ES-I3 (cell line): ENCODE results near the gene FBN1.

Experiments
- H3K36me3 ChIP-seq: 2 replicates; pipeline ENCODE4 v1.6.1; 2013; ENCODE audit warnings: mild to moderate bottlenecking, low read length, control low read depth, moderate library complexity; ENCODE audit not compliant: insufficient read depth
- H3K4me1 ChIP-seq: 2 replicates; pipeline ENCODE4 v1.6.1; 2013; ENCODE audit warnings: mild to moderate bottlenecking, control low read depth, low read length; ENCODE audit not compliant: insufficient read depth
- H3K9ac ChIP-seq: 2 replicates; pipeline ENCODE4 v1.6.1; 2013; ENCODE audit warnings: low read depth, mild to moderate bottlenecking, low read length, moderate library complexity
- H3K9me3 ChIP-seq: 2 replicates; pipeline ENCODE4 v1.6.1; 2013; ENCODE audit warnings: mild to moderate bottlenecking, low read length, moderate library complexity; ENCODE audit not compliant: control insufficient read depth, insufficient read depth

The FBN1 gene

DNA sequence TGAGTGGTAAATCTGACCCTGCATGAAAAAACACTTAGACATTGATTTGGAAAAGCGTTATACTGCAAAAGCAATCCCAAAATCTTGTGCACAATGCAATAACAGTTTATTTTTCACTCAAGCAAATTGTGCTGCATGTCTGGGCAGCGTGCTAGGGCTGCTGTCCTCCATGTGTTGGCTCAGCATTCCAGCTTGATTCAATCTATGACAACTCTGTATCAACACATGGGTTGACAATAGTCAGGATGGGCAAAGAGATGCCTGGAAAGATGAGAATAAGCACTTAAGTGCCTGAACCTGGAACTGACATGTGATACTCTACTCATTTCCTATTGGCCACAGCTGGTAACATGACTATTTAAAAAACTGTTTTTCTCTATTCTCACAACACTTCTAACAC is 262.5 kb downstream of the FBN1 start:
- H3K36me3 ChIP-seq, result no peaks in the 10 kb centered on the region
- no peak overlapping the region for H3K9ac ChIP-seq
- H3K4me1 ChIP-seq, result no peaks in the 10 kb centered on the region
- no peaks in the 10 kb centered on the region for H3K9me3 ChIP-seq

DNA sequence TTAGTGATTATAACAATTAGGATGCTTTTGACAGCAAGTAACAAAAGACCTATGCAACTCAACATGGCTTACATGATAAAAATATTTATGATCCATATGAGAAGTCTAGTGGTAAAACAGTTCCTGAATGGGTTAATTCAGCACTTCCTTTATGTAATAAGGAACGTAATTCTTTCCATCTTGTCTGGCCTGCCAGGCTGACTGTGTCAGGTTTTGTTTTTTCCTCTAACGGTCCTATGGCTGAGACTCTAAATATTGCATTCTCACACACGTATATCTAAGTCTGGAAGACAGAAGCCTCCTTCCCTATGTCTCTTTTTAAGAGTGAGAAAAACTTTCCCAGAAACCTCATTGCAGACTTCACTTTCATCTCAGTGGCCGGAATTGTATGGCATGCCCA is 263.6 kb downstream of the FBN1 start:
- Histone ChIP-seq H3K36me3 (no peaks in the 10 kb centered on the region), H3K4me1 (no peaks in the 10 kb centered on the region), H3K9ac (no peak overlapping the region), H3K9me3 (no peaks in the 10 kb centered on the region; the same call in 1 of the 2 replicates)

DNA sequence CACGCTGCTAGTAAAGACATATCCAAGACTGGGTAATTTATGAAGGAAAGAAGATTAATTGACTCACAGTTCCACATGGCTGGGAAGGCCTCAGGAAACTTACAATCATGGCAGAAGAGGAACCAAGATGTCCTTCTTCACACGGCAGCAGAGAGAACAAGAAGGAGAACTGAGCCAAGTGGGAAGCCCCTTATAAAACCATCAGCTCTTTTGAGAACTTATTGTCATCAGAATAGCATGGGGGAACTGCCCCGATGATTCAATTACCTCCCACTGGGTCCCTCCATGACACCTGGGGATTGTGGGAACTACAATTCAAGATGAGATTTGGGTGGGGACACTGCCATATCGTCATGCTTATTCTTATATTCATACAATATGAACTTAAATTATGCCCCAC is 265.3 kb downstream of the FBN1 start:
- H3K4me1 ChIP-seq, result no peaks in the 10 kb centered on the region
- H3K9ac ChIP-seq, result no peak overlapping the region

DNA sequence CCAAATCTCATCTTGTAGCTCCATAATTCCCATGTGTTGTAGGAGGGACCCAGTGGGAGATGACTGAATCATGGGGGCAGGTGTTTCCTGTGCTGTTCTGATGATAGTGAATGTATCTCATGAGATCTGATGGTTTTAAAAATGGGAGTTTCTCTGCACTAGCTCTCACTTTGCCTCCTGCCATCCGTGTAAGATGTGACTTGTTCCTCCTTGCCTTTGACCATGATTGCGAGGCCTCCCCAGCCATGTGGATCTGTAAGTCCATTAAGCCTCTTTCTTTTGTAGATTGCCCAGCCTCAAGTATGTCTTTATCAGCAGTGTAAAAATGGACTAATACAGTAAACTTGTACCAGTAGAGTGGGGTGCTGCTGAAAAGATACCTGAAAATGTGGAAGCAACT is 269.7 kb downstream of the FBN1 start:
- Histone ChIP-seq H3K9me3 (no peaks in the 10 kb centered on the region; the same call in 1 of the 2 replicates), H3K36me3 (no peaks in the 10 kb centered on the region), H3K4me1 (no peaks in the 10 kb centered on the region), H3K9ac (no peak overlapping the region)

More for the DNA sequence above, 265.3 kb downstream of the FBN1 start:
- Histone ChIP-seq H3K36me3 (no peaks in the 10 kb centered on the region), H3K9me3 (no peaks in the 10 kb centered on the region; the same call in 1 of the 2 replicates)

DNA sequence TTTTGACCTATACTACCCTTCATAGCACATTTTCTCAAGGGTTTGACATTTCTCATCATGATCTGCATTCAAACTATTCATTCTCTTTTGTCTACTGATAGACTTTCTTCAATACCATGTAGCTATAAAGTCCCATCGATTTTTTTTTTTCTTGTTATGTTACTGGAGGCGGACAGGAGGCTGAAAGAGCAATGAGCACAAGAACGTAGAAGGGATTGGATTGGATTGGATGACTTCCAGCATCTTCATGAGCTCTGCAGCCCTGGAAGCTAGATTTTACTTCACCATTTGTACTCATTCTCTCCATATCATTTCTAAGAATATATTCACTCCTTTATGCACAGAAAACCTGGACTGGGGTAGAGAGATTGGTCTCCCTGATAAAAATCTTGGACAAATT is 271.0 kb downstream of the FBN1 start:
- no peaks in the 10 kb centered on the region for H3K4me1 ChIP-seq
- no peak overlapping the region for H3K9ac ChIP-seq
- H3K36me3 ChIP-seq, result no peaks in the 10 kb centered on the region
- H3K9me3 ChIP-seq, result no peaks in the 10 kb centered on the region; the same call in 1 of the 2 replicates

DNA sequence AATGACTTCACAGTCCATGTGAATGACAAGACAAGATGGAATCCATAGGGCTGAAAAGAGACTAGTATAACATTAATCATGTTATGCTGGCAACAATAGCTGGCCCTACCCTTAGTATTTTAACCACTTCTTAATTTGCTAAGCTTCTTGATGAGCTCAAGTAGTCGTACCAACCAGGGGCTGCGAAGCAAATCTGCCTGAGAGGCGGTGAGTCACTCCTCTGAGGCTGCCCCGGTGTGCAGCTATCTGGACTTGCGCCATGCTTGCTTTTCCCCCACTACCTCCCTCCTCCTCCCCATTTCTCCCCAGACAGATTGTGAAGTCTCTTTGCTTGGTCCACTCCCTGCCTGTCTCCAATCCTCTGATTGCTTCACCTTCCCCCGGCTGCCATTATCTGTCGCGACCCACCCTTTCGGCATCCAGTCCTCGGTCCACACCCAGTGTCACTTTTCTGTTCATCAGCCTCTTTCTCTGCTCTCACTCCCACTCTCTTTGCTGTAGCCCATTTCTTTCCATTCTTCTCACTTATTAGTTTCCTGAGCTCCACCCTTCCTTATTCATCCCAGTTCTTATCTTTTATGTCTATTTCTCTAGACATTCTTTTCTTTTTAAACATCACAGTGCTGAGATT is 271.6 kb downstream of the FBN1 start:
- Histone ChIP-seq H3K9me3 (no peaks in the 10 kb centered on the region; the same call in 1 of the 2 replicates), H3K4me1 (no peaks in the 10 kb centered on the region), H3K36me3 (no peaks in the 10 kb centered on the region), H3K9ac (no peak overlapping the region)

DNA sequence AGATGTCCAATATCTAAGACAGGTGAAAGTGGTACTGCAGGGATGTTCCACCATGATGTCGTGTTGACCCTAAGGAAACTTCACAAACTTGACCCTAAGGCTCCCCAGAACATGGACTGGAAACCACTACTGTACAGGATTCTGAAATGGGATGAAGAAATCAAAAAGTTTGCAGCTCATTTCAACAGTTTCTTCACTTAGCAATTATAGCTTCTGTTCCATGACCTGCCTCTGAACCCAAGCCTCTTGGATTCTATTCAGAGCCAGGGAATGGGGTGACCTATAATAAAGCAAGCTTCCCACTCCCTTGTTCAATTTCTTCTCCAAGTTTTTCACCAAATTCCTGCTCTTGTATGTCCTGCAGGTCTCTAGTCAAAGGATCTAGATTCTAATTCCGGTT is 273.5 kb downstream of the FBN1 start:
- Histone ChIP-seq H3K4me1 (no peaks in the 10 kb centered on the region), H3K9me3 (no peaks in the 10 kb centered on the region), H3K9ac (no peak overlapping the region), H3K36me3 (no peaks in the 10 kb centered on the region)

DNA sequence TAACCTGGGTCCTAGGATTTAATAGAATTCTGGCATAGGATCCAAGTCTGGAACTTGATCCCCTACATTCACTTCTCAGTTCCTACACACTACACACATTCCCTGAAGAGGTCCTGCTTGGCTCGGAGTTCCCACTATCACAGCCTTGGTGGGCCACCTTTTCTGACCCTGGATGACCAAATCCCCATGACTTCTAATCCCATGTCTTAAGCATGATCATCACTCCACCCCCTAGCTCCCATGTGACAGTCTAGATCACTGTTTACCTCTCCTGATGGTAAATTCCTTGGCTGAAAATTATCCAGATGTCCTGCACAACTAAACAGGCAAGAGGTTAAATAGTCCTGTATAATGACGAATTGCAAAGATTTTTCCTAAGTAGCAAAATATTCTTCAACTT is 274.0 kb downstream of the FBN1 start:
- H3K4me1 ChIP-seq, result no peaks in the 10 kb centered on the region
- H3K9me3 ChIP-seq, result no peaks in the 10 kb centered on the region
- H3K36me3 ChIP-seq, result no peaks in the 10 kb centered on the region
- H3K9ac ChIP-seq, result no peak overlapping the region

DNA sequence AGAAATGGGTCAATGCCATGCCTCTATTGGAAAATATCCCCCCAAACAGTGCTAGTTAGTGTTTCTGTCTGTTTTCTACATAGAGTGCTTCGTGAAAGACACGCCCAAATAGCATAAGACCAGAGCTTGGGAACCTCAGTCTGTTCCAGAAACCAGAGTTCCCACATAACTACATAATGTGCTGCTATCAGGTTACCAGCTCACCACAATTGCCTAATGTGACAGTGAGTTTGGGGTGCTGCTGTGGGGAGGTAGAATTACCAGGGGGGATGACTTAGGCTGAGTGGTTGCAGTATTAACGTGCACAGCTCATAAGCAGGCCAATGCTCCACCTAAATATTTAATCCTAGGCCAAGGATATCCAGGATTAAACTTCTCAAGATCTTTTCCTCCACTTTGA is 275.0 kb downstream of the FBN1 start:
- no peak overlapping the region for H3K9ac ChIP-seq
- H3K4me1 ChIP-seq, result no peaks in the 10 kb centered on the region
- H3K9me3 ChIP-seq, result no peaks in the 10 kb centered on the region

DNA sequence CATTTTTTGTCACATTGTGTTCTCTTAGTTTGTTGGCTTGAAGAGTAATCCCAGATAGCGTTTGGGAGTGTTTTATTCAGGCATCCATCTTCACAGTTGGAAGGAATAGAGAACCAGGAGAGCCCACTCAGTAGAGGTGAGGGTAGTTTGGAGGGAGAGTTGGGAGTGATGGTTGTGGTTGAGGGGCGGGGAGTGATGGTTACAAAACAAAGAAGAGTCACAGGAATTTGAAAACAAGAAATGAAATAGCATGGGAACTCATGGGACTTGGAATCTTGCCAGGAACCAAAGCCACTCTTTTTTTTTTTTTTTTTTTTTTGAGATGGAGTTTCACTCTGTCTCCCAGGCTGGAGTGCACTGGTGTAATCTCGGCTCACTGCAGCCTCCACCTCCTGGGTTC is 278.0 kb downstream of the FBN1 start:
- Histone ChIP-seq H3K9ac (no peak overlapping the region), H3K36me3 (no peaks in the 10 kb centered on the region), H3K9me3 (no peaks in the 10 kb centered on the region; the same call in 1 of the 2 replicates), H3K4me1 (no peaks in the 10 kb centered on the region)

More for the DNA sequence above, 275.0 kb downstream of the FBN1 start:
- no peaks in the 10 kb centered on the region for H3K36me3 ChIP-seq

DNA sequence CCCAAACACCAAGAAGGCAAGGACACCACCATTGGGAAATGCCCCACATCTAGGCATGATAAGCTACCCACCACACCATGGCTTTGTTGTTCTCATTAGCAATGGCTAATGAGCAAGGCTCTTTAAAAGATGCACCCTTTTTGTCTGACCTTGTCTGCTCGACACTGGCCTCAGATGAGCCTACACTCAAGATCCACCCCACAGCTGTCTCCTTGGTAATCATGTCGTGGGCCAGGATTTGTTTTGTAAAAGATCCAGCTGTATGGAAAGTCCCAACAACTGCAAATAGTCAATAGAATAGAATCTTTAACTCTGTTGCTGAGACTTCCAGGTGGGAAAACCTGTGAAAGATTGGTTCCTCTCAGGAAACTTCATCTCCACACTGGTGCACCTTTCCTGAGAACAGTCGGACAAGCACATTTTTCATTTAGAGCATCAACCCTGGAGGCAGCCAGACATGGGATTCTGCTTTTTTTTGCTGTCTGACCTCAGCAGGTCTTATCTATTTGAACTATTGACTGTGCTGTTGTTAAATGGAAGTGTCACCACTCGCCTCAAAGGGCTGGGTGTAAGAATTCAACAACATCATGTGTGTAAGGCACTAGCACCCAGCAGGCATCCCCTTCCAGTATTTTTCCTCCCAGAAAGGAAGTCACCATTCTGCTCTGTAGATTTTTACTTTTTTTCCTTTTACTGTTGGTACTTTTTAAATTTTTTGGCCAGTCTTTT is 278.8 kb downstream of the FBN1 start:
- Histone ChIP-seq H3K36me3 (no peaks in the 10 kb centered on the region), H3K9ac (no peak overlapping the region), H3K4me1 (no peaks in the 10 kb centered on the region), H3K9me3 (no peaks in the 10 kb centered on the region; the same call in 1 of the 2 replicates)

DNA sequence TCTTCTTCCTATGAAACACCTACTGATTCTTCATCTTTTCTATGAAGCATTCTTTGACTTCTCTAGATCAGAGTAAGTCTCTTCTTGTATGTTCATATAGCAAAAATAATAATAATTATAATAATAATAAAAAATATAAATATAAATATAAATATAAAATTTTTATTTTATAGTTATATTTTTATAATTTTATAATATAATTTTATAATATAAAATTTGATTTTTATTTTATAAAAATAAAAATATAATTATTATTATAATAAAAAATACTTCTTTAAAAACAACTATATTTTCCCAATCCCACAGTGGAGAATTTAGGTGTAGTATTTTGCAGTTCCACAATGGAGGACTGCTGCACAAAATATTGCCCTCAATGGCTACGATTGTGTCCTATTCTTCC is 279.9 kb downstream of the FBN1 start:
- H3K9me3 ChIP-seq, result no peaks in the 10 kb centered on the region; the same call in 1 of the 2 replicates
- H3K4me1 ChIP-seq, result no peaks in the 10 kb centered on the region
- H3K9ac ChIP-seq, result no peak overlapping the region
- no peaks in the 10 kb centered on the region for H3K36me3 ChIP-seq

DNA sequence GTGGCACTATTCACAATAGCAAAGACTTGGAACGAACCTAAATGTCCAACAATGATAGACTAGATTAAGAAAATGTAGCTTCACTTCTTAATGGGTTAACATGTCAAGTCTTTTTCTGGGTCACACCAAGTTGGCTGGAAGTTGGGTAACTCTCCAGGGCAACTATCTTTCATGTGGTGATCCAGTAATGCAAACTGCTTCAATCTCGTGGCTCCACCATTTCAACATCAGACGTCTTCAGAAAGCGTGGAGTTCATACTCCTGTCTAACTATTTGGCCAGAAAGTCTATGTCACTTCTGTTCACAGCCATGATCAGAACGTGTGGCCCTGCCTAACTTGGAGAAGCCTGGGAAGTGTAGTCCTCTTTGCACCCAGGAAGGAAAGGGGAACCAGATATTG is 282.0 kb downstream of the FBN1 start:
- no peaks in the 10 kb centered on the region for H3K36me3 ChIP-seq
- no peaks in the 10 kb centered on the region; the same call in 1 of the 2 replicates for H3K9me3 ChIP-seq
- no peak overlapping the region for H3K9ac ChIP-seq
- peaks cover 4% of the 10 kb centered on the region; the same call in 1 of the 2 replicates for H3K4me1 ChIP-seq

DNA sequence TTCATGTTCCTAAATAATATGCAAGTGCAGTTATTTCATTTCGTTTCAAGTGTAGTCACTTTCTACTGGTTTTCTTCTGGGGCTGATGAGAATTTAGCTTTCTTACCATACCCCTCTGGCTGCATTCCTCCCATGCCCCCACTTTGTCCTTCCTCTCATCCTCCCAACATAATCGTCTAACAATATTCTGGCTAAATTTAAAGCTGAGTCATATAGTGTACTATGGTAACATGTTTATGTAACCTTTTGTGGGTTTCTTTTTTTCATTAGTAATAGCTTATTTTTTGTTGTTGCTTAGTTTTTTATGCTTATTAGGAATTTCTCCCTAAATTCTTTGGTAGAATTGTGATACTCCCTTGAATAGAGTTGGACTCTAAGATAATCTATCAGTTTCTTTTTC is 283.8 kb downstream of the FBN1 start:
- Histone ChIP-seq H3K9ac (no peak overlapping the region), H3K36me3 (no peaks in the 10 kb centered on the region), H3K9me3 (no peaks in the 10 kb centered on the region; the same call in 1 of the 2 replicates), H3K4me1 (peaks cover 7% of the 10 kb centered on the region; the same call in 1 of the 2 replicates)

DNA sequence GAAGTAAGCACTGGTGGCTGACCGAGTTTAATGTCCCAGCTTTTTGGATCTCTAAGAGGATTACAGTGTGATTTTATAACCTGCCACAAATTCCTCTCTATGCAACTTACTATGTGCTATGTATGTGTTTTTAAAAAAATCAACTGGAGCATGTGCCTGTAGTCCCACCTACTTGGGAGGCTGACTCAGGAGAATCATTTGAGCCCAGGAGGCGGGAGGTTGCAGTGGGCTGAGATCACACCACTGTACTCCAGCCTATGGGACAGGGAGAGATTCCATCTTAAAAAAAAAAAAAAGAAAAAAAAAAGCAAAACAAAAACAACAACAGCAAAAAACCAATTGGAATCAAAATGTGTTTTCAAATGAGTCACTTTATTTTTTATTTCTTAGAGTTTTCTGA is 284.7 kb downstream of the FBN1 start:
- peaks cover 7% of the 10 kb centered on the region; the same call in 1 of the 2 replicates for H3K4me1 ChIP-seq
- no peak overlapping the region for H3K9ac ChIP-seq
- no peaks in the 10 kb centered on the region for H3K36me3 ChIP-seq
- no peaks in the 10 kb centered on the region; the same call in 1 of the 2 replicates for H3K9me3 ChIP-seq
